ACC112 (cell line): ENCODE measurements around the gene C6orf136.
"Not testable (repeated sequence)": the region's sequence is repeated elsewhere in the genome, so short reads cannot be mapped to it uniquely, and the experiment has no call there.

ENCODE experiments used
- H2AFZ ChIP-seq: fragments of 200-600 bp; sonication (generic); one replicate; pipeline ENCODE4 v1.6.0; 2017; ENCODE audit warnings: antibody characterized with exemption, low read length; ENCODE audit not compliant: unreplicated experiment
- H3K27ac ChIP-seq: fragments of 200-600 bp; sonication (generic); 2 replicates; pipeline ENCODE4 v1.5.1; 2014; ENCODE audit warnings: low read depth, mild to moderate bottlenecking, antibody characterized with exemption, low read length, moderate library complexity
- H3K27me3 ChIP-seq: fragments of 200-600 bp; sonication (generic); 2 replicates; pipeline ENCODE4 v1.6.1; 2014; ENCODE audit warnings: mild to moderate bottlenecking, antibody characterized with exemption, low read length, moderate library complexity, mixed read lengths; ENCODE audit not compliant: insufficient read depth
- H3K36me3 ChIP-seq: fragments of 200-600 bp; sonication (generic); 2 replicates; pipeline ENCODE4 v1.6.1; 2016; ENCODE audit warnings: mild to moderate bottlenecking, antibody characterized with exemption, low read length, moderate library complexity, mixed read lengths; ENCODE audit not compliant: insufficient read depth
- H3K4me1 ChIP-seq: fragments of 200-600 bp; sonication (generic); one replicate; pipeline ENCODE4 v1.6.1; 2016; ENCODE audit warnings: low read length, mixed read lengths; ENCODE audit not compliant: insufficient read depth, unreplicated experiment, control insufficient read depth
- H3K4me3 ChIP-seq: fragments of 200-600 bp; sonication (generic); 2 replicates; pipeline ENCODE4 v1.5.1; 2014; ENCODE audit warnings: mild to moderate bottlenecking, low read depth, low read length
- H3K79me2 ChIP-seq: fragments of 200-600 bp; sonication (generic); one replicate; pipeline ENCODE4 v1.6.0; 2016; ENCODE audit warnings: low read length; ENCODE audit not compliant: control insufficient read depth, unreplicated experiment, insufficient read depth

The C6orf136 gene

DNA sequence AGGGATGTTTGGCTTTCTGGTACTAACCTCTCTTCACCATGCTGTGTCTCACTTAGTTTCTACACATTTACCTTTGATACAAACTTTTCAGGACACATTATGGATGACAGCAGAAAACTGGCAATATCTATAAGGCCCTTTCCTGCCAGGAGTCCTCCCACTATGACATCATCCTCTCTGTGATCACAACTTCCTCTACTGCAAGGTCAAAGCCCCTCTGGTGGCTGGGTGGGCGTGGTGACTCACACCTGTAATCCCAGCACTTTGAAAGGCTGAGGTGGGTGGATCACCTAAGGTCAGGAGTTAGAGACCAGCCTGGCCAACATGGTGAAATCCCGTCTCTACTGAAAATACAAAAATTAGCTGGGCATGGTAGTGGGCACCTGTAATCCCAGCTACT, 19.4 kb downstream of the C6orf136 start:
- not testable (repeated sequence) for H3K27ac ChIP-seq, H3K27me3 ChIP-seq, H3K4me3 ChIP-seq, H2AFZ ChIP-seq, H3K79me2 ChIP-seq
- Histone ChIP-seq H3K4me1 (peaks cover 11% of the 10 kb centered on the region), H3K36me3 (peaks cover 36% of the 10 kb centered on the region)

DNA sequence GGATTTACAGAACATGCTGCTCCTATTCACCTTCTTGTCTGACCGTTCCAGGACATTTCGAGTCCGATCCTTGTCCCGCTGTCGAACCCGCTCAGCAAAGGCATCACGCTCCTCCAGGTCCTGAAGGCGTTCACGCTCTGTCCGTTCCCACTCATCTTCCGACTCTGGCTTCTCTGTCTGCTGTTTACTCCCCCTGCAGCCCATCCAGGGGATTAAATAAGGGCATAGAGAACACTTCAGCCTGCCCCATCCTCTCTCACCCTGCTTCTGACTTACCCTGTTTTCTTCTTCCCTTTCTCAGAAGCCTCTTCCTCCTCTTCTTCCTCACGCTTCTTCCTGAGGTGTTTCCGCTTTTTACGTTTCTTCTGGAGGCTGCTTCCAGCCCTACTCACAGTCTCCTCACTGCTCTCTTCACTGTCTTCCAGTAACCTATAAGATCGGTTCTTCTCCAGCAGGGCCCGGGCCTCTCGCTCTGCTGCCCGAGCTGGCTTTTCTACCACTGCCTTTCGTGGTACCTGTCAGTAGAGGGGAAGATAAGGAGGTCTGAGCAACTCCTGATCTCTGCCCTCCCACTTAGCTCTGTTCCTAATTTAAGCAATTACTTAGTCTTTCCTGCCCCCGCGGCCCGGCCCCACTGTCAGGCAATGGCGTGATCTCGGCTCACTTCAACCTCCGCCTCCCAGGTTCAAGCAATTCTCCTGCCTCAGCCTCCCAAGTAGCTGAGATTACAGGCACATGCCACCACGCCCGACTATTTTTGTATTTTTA, 24.0 kb downstream of the C6orf136 start:
- H3K79me2 ChIP-seq: peaks cover 21% of the 10 kb centered on the region
- H2AFZ ChIP-seq: no peak overlapping the region
- peaks cover 17% of the 10 kb centered on the region for H3K4me1 ChIP-seq
- H3K4me3 ChIP-seq: peak overlapping the region; percentile 94; the same call in 1 of the 2 replicates
- H3K36me3 ChIP-seq: peaks cover 10% of the 10 kb centered on the region
- H3K27me3 ChIP-seq: no peaks in the 10 kb centered on the region
- no peak overlapping the region for H3K27ac ChIP-seq

DNA sequence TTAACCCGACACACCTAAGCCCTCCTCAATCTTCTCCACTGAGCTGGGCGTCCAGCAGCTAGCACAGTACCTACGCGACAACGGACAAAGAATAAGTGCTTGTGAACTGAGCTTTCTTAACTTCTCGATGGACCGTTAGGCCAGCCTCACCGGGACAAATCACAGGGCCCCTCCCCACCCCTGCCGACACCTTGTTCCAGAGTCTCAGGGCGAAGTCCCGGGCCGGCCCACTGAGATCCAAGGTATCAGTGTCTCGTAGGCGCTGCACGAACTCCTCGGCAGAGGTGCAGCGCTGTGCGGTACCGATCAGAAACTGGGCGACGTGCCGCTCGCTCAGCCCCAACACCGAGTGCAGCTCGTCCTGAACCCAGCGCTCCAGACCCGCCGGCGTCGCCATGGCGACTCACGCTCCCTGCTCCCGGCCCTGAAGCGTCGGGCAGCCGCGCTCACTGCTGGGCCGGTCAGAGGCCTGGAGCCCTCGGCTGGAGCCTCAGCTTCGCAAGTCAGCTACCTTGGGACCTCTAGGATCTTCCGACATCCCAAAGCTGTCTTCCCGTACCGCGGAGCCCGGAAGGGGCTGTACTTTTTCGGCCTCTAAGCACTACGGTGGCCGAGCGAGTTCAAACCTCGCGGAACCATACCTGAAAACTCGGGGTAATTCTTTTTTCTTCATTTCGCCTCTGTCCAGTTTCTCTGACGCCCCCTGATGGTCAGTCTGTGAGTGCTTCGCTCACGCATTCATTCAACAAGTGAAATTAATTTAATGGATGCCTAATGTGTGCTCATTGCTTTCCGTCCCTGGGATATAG, 25.7 kb downstream of the C6orf136 start, which contains the start of gene DHX16:
TSS of gene DHX16 (minus strand) at position 562 of the 809 bp plus-strand sequence. CDS start at position 397, 165 bp downstream.
- Histone ChIP-seq H2AFZ (peak within 1 kb of the TSS; percentile 68), H3K27me3 (no peaks in the 10 kb centered on the region), H3K79me2 (peaks cover 21% of the 10 kb centered on the region), H3K36me3 (peaks cover 21% of the 10 kb centered on the region; the same call in 1 of the 2 replicates), H3K4me1 (peaks cover 10% of the 10 kb centered on the region), H3K4me3 (peak within 1 kb of the TSS; percentile 94), H3K27ac (peak within 1 kb of the TSS; percentile 28; the same call in 1 of the 2 replicates)

DNA sequence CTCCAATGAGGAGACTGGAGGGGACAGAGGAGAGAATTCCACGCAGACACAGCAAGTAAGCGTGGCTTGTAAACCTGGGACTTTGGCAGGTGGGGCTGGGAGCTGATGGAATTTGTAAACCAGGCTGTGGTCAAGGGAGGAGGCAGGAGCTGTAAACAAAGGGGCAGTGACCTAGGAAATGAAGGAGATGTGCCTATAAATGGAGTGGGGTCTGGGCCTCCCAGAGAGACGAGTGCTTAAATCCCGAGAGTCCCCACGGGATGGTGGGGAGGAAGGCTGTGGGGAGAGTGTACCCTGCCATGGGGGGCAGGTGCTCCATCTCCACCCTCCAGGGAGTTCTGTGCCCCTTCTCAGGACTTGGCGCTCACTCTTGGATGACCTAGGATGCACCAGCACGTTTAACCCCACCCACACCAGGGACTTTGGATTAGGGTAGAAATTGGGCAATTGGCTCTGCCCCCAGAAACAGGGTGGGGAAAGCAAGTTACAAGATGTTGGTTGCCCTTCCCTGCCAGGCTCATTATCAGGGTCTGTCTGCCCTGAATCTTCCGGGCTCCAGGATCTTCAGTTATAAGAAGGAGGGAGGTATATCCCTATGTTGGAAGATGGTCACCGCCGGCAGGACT, 29.8 kb downstream of the C6orf136 start:
- no peak overlapping the region for H3K4me3 ChIP-seq
- H3K79me2 ChIP-seq: peaks cover 46% of the 10 kb centered on the region
- H3K4me1 ChIP-seq: peaks cover 10% of the 10 kb centered on the region
- no peak overlapping the region for H2AFZ ChIP-seq
- H3K36me3 ChIP-seq: peaks cover 22% of the 10 kb centered on the region
- no peak overlapping the region for H3K27ac ChIP-seq
- H3K27me3 ChIP-seq: no peaks in the 10 kb centered on the region

DNA sequence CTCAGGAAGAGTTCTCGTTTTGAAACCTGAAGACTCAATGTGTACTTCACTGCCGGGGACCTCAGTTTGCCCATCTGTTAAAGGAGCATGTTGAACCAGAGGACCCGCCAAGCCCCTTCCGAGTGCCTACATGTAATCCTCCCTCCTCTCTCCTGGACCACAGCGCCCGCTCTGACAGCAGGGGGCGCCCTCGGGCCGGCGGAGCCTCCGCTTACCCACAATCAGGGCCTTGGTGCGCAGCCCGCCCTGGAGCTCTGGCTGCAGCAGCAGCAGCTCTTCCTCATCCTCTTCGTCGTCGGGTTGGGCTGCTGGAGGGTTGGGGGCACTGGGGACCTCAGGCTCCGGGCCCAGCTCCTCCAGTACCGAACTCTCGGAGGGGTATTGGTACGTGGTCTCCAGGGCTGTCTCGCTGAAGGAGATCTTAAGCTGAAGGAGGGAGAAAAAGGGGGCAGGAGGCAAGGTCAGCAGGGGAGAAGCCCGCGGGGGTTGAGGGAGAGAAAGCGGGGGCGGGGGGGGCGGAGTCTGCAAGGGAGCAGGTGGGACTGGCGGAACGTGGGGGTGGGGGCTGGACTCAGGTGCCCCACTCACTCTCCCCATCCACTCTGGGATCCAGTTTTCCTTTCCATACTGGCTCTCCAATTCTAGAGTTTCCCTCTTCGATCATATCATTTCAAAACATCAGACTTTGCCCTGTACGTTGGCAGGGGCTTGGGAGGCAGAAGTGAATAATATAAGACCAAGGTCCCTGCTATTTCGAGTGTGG, 32.2 kb downstream of the C6orf136 start:
- Histone ChIP-seq H3K4me3 (peak overlapping the region; percentile 96), H3K79me2 (peaks cover 61% of the 10 kb centered on the region), H3K27ac (peak overlapping the region; percentile 6; the same call in 1 of the 2 replicates), H3K27me3 (no peaks in the 10 kb centered on the region), H2AFZ (no peak overlapping the region), H3K36me3 (peaks cover 29% of the 10 kb centered on the region), H3K4me1 (peaks cover 9% of the 10 kb centered on the region)

DNA sequence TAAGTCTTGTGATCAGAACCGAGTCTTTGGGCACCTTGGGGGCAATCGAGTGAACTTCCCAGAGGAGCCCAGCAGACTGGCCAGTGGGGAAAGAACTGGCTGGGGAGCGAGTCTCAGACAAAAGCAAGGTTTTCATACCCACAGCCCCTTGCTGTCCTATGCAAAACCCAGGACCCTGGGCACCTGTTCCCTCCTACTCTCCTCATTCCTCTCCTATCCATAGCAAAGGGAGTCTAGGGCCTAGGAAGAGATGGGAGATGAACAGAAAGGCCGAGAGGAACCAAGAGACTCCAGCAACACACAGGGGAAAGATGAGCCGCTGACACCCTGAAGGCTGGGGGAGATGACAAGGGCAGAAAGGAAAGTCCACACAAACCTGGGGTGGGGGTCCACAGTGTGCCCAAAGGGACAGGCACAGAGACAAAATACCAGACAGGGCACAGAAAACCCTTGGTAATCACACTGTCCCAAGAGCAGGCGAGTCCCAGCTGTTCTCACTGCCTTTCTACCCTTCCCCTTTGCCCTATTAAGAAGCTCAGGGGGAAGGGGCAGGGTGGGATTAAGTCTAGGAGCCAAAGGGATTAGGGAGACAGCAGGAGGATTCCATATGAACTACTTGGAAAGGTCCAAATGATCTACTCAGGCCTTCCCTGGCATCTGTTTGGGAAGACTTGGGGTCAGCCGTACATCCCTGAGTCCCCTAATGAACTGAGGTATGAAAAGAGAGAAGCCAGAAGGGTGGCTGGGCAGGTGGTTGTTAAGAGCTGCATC, 33.0 kb downstream of the C6orf136 start:
- Histone ChIP-seq H3K79me2 (peaks cover 69% of the 10 kb centered on the region), H3K27me3 (no peaks in the 10 kb centered on the region), H3K36me3 (peaks cover 34% of the 10 kb centered on the region), H3K4me1 (peaks cover 9% of the 10 kb centered on the region), H3K4me3 (peak overlapping the region; percentile 96), H2AFZ (no peak overlapping the region), H3K27ac (peak overlapping the region; percentile 6; the same call in 1 of the 2 replicates)

DNA sequence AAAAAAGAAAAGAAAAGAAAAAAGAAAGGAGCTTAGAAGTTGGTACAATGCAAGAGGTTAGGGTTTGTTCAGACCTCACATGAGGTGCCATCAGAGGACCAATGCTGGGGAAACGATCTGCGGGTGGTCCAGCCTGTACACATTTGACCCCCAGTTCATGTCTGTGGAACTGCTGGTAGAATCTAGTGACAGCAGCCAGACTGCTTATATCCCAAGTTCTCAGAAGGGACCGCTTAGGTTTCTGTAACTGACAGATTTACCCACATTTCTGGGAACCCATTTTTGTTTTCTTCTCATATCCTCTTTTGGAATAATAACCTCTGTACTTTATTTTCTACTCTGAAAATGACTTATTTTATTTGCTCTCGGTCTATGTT, 34.8 kb downstream of the C6orf136 start:
- H3K27me3 ChIP-seq: no peaks in the 10 kb centered on the region
- H2AFZ ChIP-seq: no peak overlapping the region
- peaks cover 29% of the 10 kb centered on the region for H3K36me3 ChIP-seq
- peaks cover 84% of the 10 kb centered on the region for H3K79me2 ChIP-seq
- peak overlapping the region; percentile 96 for H3K27ac ChIP-seq
- peaks cover 9% of the 10 kb centered on the region for H3K4me1 ChIP-seq
- peak overlapping the region; percentile 96 for H3K4me3 ChIP-seq

DNA sequence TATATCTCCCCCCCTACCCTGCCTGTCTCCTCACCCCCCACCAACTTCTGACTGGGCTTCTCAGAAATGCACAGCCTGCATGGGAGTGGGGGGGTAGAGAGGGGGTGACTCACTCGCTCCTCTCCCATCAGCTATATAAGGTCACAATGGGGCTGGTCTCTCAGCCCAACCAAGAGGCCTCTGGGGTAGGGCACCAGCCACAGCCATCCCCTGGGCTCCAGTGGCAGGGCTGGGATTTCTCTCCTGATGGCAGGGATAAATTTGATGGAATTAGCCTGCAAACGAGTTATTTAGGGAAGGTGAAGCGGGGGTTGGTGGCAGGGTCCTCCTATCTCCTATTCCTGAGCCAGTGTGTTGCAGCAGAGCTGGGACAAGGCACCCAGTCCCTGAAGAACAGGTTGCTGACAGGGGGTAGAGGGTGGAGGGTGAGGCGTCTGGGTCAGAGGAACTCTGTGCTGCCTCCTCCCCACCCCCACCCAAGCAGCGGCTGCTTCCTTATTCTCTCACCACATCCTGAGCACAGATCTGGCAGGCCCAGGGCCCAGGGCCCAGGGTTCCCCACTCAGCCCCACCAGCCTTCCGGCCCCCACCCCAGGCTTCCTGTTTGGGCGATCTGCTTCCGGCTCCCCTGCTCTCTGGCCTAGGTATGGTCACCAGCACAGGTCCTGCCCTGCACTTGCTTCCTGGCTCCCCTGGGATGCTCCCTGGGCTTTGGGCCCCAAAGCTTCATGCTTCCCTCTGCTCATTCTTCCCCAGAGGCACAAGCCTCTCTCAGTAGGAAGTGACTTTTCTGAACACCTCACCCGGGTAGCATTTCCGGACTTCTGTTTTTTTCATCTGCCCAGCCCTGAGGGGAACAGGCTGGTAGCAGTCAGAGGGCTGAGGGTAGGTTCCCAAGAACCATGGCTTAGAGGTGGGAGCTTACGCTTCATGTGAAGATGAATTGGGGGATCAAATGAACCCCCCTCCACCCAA, 35.5 kb downstream of the C6orf136 start:
- H3K4me1 ChIP-seq: peaks cover 9% of the 10 kb centered on the region
- H3K4me3 ChIP-seq: peak overlapping the region; percentile 96
- H3K27me3 ChIP-seq: no peaks in the 10 kb centered on the region
- peaks cover 26% of the 10 kb centered on the region for H3K36me3 ChIP-seq
- H2AFZ ChIP-seq: no peak overlapping the region
- H3K27ac ChIP-seq: peak overlapping the region; percentile 96
- H3K79me2 ChIP-seq: peaks cover 85% of the 10 kb centered on the region
